PC-9 (cell line): ENCODE data around the gene OLFML1.

Experiments used
- EZH2 ChIP-seq: fragments of 200-600 bp; sonication (generic); IDR thresholded peaks from 2 replicates; pipeline ENCODE4 v1.8.0; 2017; ENCODE audit warnings: antibody characterized with exemption, low read depth
- TF ChIP-seq, protein P1 (sequence below): fragments of 200-600 bp; sonication (generic); conservative IDR thresholded peaks from 2 replicates; pipeline ENCODE4 v1.6.1; 2017; ENCODE audit warnings: mixed run types, antibody characterized with exemption, mild to moderate bottlenecking, moderate library complexity

DNA sequence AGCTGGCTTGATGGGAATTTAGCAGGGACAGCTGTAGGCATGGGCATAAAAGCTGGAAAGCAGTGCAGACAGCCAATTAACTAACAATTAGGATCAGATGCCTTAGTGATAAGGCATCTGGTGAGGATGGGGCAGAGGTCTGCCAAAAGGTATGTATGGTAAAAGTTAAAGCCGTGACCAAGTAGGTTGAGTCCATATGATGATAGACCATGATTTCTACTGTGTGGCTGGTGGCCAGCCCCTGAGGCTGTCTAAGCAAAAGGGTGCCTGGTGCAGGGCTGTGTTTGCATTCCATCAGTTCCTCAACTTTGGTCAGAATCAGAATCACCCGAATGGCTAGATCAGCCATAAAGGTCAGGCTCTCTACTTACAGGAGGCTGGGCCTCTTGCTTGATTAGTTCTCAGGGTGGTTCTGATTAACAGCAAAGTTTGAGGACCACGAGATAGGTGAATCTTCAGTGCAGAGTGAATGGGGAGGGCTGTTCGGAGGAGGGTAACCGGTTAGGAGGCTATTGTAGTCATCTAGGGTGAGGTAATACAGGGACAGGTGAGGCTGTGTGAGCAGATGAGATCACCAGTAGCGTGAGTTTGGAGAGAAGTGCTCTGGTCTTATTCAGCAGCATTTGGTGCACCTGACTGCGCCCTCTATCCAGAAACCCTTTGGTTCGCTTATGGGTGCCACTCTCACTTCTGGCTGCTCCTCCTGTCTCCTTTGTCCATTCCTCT lies 55.7 kb downstream of the OLFML1 start:
- TF ChIP-seq EZH2: no peak
- TF ChIP-seq, protein P1, sequence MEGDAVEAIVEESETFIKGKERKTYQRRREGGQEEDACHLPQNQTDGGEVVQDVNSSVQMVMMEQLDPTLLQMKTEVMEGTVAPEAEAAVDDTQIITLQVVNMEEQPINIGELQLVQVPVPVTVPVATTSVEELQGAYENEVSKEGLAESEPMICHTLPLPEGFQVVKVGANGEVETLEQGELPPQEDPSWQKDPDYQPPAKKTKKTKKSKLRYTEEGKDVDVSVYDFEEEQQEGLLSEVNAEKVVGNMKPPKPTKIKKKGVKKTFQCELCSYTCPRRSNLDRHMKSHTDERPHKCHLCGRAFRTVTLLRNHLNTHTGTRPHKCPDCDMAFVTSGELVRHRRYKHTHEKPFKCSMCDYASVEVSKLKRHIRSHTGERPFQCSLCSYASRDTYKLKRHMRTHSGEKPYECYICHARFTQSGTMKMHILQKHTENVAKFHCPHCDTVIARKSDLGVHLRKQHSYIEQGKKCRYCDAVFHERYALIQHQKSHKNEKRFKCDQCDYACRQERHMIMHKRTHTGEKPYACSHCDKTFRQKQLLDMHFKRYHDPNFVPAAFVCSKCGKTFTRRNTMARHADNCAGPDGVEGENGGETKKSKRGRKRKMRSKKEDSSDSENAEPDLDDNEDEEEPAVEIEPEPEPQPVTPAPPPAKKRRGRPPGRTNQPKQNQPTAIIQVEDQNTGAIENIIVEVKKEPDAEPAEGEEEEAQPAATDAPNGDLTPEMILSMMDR: no peak
